Sigmoid colon (tissue), 7 donors: ENCODE results near the gene CCNK. TPM values are rescaled to one million over a fixed set of nuclear protein-coding genes. Genes with fewer than 3 reads are reported as not detected.

Experiments used
- DNase-seq: peaks from one replicate; pipeline ENCODE4 v3.0.0-alpha.2; 2019
- H3K27ac ChIP-seq, 4 donors: fragments of 200-600 bp; sonication (generic); one replicate each; pipeline ENCODE4 v1.5.1; 2016 to 2019; ENCODE audit warnings: mild to moderate bottlenecking in 1 of 4
- H3K27me3 ChIP-seq, 3 donors: fragments of 200-600 bp; sonication (generic); one replicate each; pipeline ENCODE4 v1.5.1; 2019; ENCODE audit warnings: mild to moderate bottlenecking in 1 of 3
- H3K36me3 ChIP-seq, 4 donors: fragments of 200-600 bp; sonication (generic); one replicate each; pipeline ENCODE4 v1.5.1; 2016 to 2019
- H3K4me1 ChIP-seq, 4 donors: fragments of 200-600 bp; sonication (generic); one replicate each; pipeline ENCODE4 v1.5.1; 2017 to 2019
- H3K4me3 ChIP-seq, 4 donors: fragments of 200-600 bp; sonication (generic); one replicate each; pipeline ENCODE4 v1.5.1; 2017 to 2019; ENCODE audit warnings: mild to moderate bottlenecking in 2 of 4, moderate library complexity in 1 of 4
- H3K9me3 ChIP-seq, 4 donors: fragments of 200-600 bp in 3 of 4; sonication (generic) in 3 of 4; one replicate each; pipeline versions ENCODE4 v1.5.1 to v1.6.1; 2013 to 2019
- CTCF ChIP-seq, 4 experiments: fragments of 450-650 bp in 3 of 4; fragments of 200-600 bp in 1 of 4; IDR thresholded peaks; one replicate each; pipeline ENCODE4 v1.5.1; 2016 to 2019; ENCODE audit warnings: antibody characterized with exemption in 4 of 4, mild to moderate bottlenecking in 3 of 4, moderate library complexity in 2 of 4
- EP300 ChIP-seq, 4 donors: sonication (generic); formaldehyde crosslinking; IDR thresholded peaks; one replicate each; pipeline ENCODE4 v1.6.1; 2017; ENCODE audit warnings: antibody characterized with exemption in 4 of 4
- POLR2A ChIP-seq, 2 donors: fragments of 450-650 bp; IDR thresholded peaks; one replicate each; pipeline ENCODE4 v1.6.1; 2016; ENCODE audit warnings: antibody characterized with exemption in 2 of 2, mild to moderate bottlenecking in 2 of 2, moderate library complexity in 2 of 2
- POLR2AphosphoS5 ChIP-seq, 4 donors: sonication (generic); formaldehyde crosslinking; IDR thresholded peaks; one replicate each; pipeline ENCODE4 v1.6.1; 2017; ENCODE audit warnings: antibody characterized with exemption in 4 of 4
- WGBS, 2 donors: extraction: QIAGEN DNeasy Blood & Tissue Kit; methylation state at CpG; one replicate each; pipeline ENCODE4 v1.1.7; 2013; 5-methylcytosine and 5-hydroxymethylcytosine counted together
- intact Hi-C: fragments of 100-400 bp; cut with DNase I; formaldehyde crosslinking; loops from one replicate; pipeline ENCODE4 v1.15.1; 2023
- polyA plus RNA-seq, 3 donors: library from polyadenylated mRNA; stranded (reverse); fragments of 200-250 nt; gene quantifications; one replicate each; pipeline ENCODE4 v1.2.3, GENCODE V29; 2013
- total RNA-seq, 4 donors: library from RNA; depleted of rRNA; stranded (reverse); fragments of >200 nt; gene quantifications; one replicate each; pipeline ENCODE4 v1.1.0, GENCODE V29; 2016
- donor health status: healthy with polysubstance abuse.
- donor health status: Bipolar disorder and iron deficiency.
- donor health status: healthy.

Gene CCNK
- total and polyA plus RNA-seq, 7 donors: 13.2 to 25.9 (median 18.1) TPM

- TF ChIP-seq CTCF (IDR thresholded peaks at IDR 0.05) (no peak), POLR2A (IDR thresholded peaks at IDR 0.05) (no peak), POLR2AphosphoS5 (IDR thresholded peaks at IDR 0.05) (no peak), EP300 (IDR thresholded peaks at IDR 0.05) (no peak)
- intact Hi-C loops: no loop called here
- Histone ChIP-seq H3K36me3 (peaks cover 0 to 4% (median 0%) of the 10 kb centered on the region in 4 donors), H3K27ac (peak overlapping the region in 3 of 4 donors; percentile 53 to 65 (median 55)), H3K4me3 (no peak overlapping the region), H3K9me3 (no peaks in the 10 kb centered on the region), H3K4me1 (peaks cover 0 to 59% (median 56%) of the 10 kb centered on the region in 4 donors), H3K27me3 (no peaks in the 10 kb centered on the region)
- no peak for DNase-seq
- WGBS, 2 donors: 92 to 93% methylated on average over 19 of the region's 19 CpGs
Measured at GRCh38 chr14:99530407-99531155, 49.4 kb downstream of the CCNK start.

GRCh38 chr14:99531251-99532096 is 50.3 kb downstream of the CCNK start:
- H3K27me3 ChIP-seq: no peaks in the 10 kb centered on the region
- peak overlapping the region; percentile 14 to 65 (median 54) for H3K27ac ChIP-seq
- WGBS, 2 donors: 65 to 75% methylated on average over 14 of the region's 14 CpGs
- DNase-seq: no peak
- no peak overlapping the region for H3K4me3 ChIP-seq
- no peak for TF ChIP-seq EP300 (IDR thresholded peaks at IDR 0.05)
- no peak for TF ChIP-seq POLR2AphosphoS5 (IDR thresholded peaks at IDR 0.05)
- TF ChIP-seq CTCF (IDR thresholded peaks at IDR 0.05): no peak
- no peak for TF ChIP-seq POLR2A (IDR thresholded peaks at IDR 0.05)
- peaks cover 0 to 4% (median 0%) of the 10 kb centered on the region in 4 donors for H3K36me3 ChIP-seq
- intact Hi-C loops: no loop called here
- H3K4me1 ChIP-seq: peaks cover 0 to 61% (median 58%) of the 10 kb centered on the region in 4 donors
- H3K9me3 ChIP-seq: no peaks in the 10 kb centered on the region

- Histone ChIP-seq H3K36me3 (peaks cover 0 to 4% (median 0%) of the 10 kb centered on the region in 4 donors), H3K27me3 (no peaks in the 10 kb centered on the region), H3K27ac (peak overlapping the region in 3 of 4 donors; percentile 53 to 65 (median 55)), H3K4me1 (peaks cover 0 to 65% (median 60%) of the 10 kb centered on the region in 4 donors), H3K4me3 (no peak overlapping the region), H3K9me3 (no peaks in the 10 kb centered on the region)
- intact Hi-C loops: no loop called here
- TF ChIP-seq POLR2A (IDR thresholded peaks at IDR 0.05): no peak
- TF ChIP-seq EP300 (IDR thresholded peaks at IDR 0.05): no peak
- TF ChIP-seq CTCF (IDR thresholded peaks at IDR 0.05): no peak
- TF ChIP-seq POLR2AphosphoS5 (IDR thresholded peaks at IDR 0.05): no peak
- WGBS, 2 donors: 91 to 92% methylated on average over 5 of the region's 5 CpGs
- no peak for DNase-seq
Measured at GRCh38 chr14:99532310-99532709, 51.1 kb downstream of the CCNK start.

- intact Hi-C loops: no loop called here
- H3K4me1 ChIP-seq: peaks cover 0 to 77% (median 73%) of the 10 kb centered on the region in 4 donors
- 93 to 96% methylated on average over 6 of the region's 6 CpGs for WGBS, 2 donors
- no peak for DNase-seq
- H3K9me3 ChIP-seq: no peaks in the 10 kb centered on the region
- no peak for TF ChIP-seq EP300 (IDR thresholded peaks at IDR 0.05)
- H3K4me3 ChIP-seq: no peak overlapping the region
- H3K27me3 ChIP-seq: no peaks in the 10 kb centered on the region
- peak overlapping the region; percentile 74 to 94 (median 87) for H3K27ac ChIP-seq
- peaks cover 0 to 4% (median 0%) of the 10 kb centered on the region in 4 donors for H3K36me3 ChIP-seq
Measured at GRCh38 chr14:99534333-99534732, 53.1 kb downstream of the CCNK start.

- Histone ChIP-seq H3K27ac (peak overlapping the region; percentile 74 to 94 (median 87)), H3K4me3 (no peak overlapping the region), H3K9me3 (no peaks in the 10 kb centered on the region), H3K4me1 (peaks cover 0 to 80% (median 77%) of the 10 kb centered on the region in 4 donors), H3K27me3 (no peaks in the 10 kb centered on the region), H3K36me3 (peaks cover 0 to 4% (median 0%) of the 10 kb centered on the region in 4 donors)
- intact Hi-C loops: loop anchor here (5.0 kb wide), 1 partner anchor 67 kb away; the partner anchor contains the start of gene CCDC85C
- 86 to 90% methylated on average over 13 of the region's 13 CpGs for WGBS, 2 donors
- DNase-seq: peak; percentile 90
- TF ChIP-seq CTCF (IDR thresholded peaks at IDR 0.05) (no peak), POLR2AphosphoS5 (IDR thresholded peaks at IDR 0.05) (no peak), EP300 (IDR thresholded peaks at IDR 0.05) (no peak), POLR2A (IDR thresholded peaks at IDR 0.05) (no peak)
Measured at GRCh38 chr14:99534863-99535262, 53.7 kb downstream of the CCNK start.
